DMS53 treated with DMSO at 0.1 percent for 48 hours (cell line): ENCODE data around the gene MYO7A.

Experiments
- DNase-seq: peaks from one replicate; lab custom pipeline; 2025; ENCODE audit not compliant: unreplicated experiment; lab: John Stamatoyannopoulos, UW

Gene MYO7A

DNA sequence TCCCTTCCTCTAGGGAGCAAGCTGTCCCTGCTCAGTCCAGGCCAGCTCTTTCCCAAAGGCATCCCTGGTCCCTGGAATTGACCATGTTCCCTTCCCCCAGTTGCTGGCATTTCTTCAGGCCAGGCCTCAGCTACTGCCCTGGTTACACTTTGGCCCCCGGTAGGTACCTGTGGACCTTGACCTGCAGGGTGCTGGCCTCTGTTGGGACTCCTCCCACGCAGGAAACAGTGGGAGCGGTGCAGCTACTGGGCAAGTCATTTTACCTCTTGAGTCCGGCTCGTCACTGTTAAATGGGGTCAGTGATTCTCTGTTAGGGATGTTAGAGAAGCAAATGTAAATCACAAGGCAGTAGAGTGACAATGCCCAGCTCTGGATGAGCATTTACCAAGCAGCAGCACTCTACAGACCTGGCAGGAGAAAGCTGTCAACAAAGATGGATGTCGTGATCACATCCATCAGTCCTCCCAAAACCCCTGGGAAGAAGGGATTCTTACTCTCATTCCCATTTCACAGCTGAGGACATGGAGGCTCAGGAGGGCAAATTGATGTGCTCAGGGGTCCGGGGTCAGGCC, 16.9 kb downstream of the MYO7A start:
- no peak for DNase-seq

DNA sequence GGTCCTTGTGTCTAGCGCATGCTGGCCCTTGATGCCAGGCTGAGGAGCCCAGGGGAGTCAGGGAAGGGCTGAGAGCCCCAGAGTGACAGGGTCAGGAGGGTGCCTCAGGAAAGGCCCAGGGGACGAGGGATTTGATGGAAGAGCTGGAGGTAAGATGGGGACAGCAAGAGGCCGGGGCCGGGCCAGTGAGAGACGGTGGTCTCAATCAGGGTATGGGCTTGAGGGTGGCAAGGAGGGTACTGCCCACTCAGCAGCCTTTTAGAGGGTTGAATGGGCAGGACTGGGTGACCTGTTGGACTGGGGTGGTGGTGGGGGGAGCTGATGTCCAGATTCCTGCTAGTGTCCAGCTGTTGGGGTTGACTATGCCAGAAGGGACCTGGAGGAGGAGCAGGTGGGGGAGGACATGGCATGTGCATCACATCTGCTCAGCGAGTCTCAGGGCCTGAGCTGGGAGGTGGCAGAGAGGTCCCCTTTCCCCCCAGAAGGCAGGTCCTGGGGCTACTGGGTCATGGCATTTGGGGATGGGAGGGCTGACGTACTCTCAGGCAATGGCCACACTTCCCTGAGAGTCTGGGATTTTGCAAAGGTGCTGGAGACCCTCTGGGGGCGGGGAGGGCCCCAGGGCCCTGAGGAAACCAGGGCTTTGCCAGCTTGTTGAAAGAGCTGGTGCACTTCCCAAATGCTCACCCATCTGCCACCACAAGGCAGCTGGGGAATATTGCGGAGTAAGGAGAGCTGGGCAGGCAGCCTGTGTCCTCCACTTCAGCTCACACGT, 18.4 kb downstream of the MYO7A start:
- DNase-seq, result no peak

DNA sequence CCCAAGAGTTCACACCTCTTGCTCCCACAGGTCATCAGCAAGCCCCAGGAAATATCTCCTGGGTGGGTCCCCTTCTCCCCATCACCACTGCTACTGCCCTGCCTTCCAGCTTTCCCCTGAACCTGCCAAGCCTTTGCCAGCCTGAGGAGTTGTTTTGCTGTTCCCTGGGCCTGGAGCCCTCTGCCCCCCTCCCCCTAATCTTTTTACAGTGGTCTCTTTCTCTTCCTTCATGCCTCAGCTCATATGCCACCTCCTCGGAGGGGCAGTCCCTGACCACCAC, 18.9 kb downstream of the MYO7A start:
- no peak for DNase-seq

DNA sequence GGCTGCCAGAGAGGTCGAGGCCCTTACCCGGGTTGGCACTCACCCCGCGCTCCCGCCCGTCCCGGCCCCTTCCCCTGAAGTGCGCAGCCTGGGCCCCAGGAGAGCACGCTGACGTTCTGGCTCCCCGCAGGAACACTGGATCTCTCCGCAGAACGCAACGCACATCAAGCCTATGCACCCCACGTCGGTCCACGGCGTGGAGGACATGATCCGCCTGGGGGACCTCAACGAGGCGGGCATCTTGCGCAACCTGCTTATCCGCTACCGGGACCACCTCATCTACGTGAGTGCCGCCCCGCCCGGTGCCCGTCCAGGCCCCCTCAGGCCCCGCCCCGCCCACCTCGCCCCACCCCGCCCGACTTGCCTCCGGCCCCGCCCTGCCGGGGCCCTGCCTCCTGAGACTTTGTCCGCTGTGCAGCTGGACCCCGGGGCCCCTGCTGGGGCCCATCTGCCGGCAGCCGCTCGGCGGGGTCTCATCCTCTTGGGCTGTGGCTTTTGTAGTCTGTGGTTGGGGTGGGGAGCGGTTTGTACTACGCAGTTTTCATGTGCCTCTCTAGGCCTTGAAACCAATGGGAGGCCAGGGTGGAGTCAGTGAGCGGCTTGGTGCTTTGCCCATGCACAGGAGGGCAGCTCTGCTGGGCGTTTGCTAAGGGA, 19.7 kb downstream of the MYO7A start:
- DNase-seq, result no peak

DNA sequence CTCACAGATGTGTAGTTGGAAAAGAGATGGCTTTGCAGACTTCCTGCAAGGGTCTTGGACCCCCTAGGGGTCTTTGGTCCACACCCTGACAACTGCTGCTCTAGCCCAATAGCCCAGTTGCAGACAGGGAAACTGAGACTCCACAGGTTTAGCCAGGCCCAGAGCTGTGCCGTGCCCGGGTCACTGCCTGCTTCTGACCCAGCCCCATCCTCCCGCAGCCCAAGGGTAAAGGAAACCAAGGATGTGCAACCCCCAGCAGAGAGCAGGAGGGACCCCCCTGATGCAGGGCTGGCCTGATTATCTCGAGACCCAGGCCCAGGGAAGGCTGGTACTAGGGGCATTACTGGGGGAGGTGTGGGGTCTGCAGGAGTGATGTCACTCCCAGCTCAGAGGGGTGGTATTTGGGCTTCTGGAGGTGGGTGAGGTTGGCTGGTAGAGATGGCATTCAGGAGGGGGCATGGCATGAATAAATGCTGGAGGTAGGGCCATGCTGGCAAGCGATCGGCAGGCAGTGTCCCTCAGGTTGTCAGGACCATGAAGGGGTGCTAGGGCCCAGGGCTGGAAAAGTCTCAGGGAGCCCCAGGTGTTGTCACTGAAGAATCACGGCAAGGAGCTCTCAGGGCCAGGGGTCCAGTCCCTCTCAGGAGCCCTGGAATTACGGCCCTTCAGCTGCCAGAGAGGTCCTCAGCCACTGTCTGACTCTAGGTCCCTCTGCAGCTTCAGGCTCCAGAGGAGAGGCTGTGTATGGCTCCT, 21.1 kb downstream of the MYO7A start:
- no peak for DNase-seq

DNA sequence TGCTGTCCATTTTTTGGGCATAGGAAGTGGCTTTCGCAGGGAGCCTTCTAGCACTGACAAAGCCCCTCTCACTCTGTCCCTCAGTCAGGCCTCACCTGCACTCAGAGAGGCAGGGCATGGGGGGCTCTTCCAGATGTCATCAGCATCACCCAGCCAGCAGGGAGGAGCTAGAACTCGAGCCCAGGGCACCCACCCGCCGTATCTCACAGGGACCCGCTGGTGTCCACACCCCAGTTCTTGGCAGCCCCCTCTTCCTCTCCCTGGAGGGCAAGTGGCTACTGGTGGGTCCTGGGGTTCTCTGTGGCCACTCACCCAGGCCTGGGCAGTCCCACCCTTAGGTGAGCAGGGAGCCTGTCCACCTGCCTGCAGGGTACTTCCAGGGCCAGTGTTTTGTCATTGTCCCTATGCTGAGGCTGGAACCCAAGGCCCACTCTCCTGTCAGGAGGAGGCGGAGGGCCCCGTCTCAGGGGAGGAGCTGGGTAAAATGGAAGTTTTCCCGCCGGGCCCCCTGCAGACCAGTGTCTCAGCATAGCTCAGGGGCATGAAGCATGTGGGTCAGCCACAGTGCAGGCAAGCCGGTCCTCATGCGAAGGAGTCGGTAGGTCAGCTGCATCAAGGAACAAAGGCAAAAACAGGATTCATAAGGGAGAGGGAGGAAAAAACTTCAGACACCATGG, 21.8 kb downstream of the MYO7A start:
- no peak for DNase-seq

DNA sequence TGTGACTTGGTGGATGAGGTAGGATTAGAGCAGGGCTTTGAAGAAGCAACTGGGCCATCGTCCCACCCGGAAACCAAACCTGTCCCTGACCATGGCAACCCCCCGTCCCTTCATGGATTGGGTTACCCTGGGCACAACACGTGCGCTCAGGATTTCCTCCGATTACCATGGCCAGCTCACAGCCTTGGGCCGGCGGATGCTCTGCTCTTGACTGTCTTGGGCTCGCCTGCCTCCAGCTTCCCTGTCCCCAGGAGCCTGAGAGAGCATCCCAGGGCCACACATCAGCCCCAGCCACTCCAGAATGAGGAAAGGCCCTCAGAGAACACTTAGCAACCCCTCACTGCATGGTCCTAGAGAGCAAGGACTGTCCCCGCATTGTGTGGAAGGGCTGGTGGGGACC, 22.8 kb downstream of the MYO7A start:
- DNase-seq, result no peak

DNA sequence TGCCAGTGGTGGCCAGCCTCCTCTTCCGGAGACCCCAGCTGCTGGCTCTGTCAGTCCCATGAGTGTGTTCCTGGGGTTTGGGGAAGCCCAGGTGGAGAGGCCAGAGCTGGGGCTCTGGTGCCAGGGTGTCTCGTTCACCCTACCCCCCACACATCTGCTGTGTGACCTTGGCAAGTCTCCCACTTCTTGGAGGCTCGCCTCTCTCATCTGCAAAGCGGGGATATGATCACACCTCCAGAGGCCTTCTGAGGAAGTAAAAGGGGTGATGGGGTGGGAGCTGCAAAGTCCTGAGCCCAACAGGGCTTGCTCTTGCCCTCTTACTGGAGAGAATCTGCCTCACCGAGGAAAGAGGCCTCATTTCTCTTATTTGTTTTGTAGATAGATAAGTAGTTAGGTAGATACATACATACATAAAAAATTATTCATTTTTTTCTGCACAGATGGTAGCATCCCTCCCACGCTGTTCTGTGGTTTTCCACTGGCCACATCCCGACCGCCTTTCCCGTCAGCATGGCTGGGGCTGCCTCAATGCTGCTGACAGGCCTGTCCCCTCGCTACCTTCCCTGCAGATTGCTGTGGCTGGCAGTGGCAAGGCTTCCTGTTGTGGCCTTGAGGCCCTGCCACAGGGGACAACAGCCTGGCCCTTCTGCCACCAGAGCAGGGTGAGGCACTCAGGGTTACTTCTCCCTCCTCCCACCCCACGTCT, 23.9 kb downstream of the MYO7A start:
- DNase-seq, result no peak

DNA sequence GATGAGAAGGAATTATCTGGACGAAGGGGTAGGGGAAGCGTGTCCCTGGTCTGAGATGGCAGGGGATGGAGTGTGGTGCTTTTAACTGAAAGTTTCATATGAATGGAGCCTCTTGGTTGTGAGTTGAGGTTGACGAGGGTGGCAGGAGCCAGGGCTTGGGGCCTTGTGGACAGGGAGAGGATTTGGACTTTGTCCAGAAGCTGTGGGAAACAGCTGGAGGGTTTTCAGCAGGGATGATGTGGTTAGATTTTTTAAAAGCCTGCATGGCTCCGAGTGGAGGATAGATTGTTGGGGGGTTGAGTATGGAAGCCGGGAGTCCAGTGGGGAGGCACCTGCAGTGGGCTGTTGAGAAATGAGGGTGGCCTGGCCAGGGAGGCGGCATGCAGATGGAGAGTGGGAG, 24.8 kb downstream of the MYO7A start:
- no peak for DNase-seq

DNA sequence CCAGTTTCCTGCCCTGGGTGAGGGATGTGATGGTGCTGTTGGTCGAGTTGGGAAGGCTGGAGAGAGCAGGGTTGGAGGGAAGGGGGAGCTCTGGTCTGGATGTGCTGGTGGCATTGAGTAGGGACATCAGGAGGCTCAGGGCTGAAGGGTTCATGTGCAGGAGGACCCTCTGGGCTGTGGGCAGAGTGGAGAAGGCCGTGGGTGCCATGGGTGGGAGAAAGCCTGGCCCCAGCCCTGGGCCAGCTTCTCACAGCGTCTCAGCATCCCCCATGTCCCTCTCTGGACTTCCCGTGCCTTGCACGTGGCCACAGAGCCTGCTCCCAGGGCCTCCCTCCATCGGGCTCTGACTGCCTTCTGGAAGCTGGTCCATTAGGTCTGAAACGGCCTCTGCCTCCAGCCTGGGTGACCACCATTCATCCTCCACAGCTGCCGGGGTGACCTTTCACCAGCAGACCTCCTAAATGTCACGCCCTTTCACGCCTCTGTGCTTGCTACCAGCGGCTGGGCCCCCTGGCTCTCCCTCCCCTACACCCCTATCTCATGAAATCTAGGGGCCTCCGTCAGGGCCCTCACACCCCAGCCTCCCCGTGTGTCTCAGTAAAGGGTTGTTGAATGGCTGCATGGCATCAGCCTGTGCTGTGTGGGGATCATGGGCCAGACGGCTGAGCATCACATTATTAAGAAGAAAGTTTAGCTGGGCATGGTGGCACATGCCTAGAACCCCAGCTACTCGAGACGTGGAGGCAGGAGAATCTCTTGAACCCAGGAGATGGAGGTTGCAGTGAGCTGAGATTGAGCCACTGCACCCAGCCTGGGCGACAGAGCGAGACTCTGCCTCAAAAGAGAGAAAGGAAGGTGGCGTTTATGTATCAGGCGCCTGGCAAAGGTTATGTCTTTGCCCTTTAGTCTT, 25.5 kb downstream of the MYO7A start:
- DNase-seq, result no peak

DNA sequence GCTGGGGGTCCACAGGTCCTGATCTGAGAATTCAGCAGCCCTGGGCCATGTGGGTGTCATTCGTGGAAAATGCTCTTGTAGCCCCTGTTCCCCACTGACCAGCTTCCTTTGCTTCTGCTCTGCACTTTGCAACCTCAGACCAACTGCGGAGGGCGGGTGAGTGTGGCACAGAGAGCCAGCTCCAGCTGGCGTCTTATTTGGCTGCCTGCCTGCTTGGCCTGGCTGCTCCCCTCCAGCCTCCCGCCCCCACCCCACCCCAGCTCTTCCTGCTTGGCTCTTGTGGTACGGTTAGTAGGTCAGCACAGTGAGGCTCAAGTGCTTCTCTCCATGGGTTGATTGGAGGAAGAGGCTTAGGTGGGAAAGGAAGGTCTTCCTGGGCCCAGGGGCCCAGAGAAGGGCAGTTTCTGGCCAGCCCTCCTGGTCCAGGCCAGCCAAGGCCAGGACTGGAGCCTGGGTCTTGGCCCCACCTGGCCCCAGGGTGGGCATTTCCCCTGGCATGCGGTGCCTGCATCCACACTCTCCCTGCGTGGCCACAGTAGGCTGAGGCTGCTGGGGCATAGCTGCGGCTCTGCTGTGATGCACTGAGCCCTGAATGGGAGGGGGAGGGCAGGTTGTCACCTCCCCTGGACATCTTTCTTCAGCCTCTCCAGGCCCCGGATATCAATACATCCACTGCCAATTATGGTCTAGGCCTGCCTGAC, 26.5 kb downstream of the MYO7A start:
- no peak for DNase-seq

DNA sequence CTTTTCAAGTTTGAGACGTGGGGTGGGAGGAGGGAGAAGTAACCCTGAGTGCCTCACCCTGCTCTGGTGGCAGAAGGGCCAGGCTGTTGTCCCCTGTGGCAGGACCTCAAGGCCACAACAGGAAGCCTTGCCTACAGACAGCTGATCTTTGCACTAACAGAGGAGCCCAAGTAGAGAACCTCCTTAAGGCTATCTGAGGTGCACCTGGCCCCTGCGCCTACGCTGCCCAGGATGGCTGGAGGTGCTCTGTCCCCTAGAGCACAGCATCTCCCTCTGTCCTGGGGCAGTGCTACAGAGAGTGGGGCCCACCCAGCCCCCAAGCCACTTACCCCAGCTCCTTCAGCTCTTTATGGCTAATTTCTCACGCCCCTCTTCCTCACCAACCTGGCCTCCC, 27.0 kb downstream of the MYO7A start:
- DNase-seq, result no peak

DNA sequence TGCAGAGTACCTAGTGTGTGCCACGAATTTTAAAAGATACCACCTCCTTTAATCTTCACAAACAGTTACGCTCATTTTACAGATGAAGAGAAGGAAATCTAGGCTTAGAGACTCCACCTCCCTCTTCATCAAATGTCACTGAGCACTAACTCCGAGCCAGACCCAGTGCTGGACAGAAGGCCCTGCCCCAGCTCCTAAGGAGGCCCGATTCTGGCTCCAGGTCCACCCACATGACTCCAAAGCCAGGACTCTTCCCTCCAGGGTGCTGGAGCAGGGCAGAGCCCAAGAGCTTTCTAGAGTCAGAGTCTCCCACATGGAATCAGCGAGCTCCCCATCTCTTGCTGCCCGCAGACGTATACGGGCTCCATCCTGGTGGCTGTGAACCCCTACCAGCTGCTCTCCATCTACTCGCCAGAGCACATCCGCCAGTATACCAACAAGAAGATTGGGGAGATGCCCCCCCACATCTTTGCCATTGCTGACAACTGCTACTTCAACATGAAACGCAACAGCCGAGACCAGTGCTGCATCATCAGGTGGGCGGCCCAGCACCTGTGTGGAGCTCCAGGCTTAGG, 27.6 kb downstream of the MYO7A start:
- no peak for DNase-seq

DNA sequence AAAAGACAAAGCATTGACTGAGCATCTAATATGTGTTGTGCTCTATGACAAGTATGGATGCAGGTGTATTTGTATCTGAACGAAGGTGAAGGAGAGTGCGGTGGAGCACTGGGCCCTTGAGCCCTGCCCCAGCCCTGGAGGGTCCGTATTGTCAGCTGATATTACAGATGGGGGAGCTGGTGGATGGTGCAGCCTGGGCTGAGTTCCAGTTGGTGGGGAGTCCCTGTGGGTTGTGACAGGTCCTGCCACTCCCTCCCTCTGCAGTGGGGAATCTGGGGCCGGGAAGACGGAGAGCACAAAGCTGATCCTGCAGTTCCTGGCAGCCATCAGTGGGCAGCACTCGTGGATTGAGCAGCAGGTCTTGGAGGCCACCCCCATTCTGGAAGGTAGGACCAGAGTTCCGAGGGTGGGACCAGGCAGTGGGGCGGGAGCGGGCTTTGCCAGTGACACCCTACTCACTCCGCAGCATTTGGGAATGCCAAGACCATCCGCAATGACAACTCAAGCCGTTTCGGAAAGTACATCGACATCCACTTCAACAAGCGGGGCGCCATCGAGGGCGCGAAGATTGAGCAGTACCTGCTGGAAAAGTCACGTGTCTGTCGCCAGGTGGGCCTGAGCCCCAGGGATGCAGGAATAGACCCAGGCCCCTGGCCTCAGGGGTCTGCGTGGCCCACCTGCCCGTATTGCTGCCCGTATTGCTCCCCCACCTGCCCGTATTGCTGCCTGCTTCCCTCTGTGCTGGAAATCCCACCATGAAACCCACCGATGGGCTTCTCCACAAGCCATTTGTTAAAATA, 28.6 kb downstream of the MYO7A start:
- no peak for DNase-seq

DNA sequence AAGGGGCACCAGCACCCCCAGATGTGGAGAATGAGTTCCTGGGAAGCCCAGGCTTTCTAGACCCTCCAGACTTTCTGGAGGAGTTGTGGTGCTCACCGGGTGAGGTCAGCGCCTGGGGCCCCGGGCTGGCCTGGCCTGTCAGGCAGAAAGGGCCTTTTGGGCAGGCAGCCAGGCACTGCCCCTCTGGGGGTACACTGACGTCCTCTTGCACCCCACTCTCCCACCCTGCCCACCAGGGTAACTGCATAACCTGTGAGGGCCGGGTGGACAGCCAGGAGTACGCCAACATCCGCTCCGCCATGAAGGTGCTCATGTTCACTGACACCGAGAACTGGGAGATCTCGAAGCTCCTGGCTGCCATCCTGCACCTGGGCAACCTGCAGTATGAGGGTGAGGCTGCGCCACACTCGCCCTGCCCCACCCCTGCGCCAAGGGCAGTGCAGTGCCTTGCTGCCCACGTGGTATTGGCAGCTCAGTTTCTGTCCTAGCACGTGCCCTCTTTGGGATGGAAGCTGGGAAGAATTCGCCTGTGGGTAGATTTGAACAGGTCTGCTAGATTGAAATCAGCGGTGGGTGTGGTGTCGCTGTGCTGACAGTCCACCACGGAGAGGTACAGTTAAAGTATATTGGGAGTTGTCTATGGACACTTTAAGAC, 30.1 kb downstream of the MYO7A start:
- no peak for DNase-seq

DNA sequence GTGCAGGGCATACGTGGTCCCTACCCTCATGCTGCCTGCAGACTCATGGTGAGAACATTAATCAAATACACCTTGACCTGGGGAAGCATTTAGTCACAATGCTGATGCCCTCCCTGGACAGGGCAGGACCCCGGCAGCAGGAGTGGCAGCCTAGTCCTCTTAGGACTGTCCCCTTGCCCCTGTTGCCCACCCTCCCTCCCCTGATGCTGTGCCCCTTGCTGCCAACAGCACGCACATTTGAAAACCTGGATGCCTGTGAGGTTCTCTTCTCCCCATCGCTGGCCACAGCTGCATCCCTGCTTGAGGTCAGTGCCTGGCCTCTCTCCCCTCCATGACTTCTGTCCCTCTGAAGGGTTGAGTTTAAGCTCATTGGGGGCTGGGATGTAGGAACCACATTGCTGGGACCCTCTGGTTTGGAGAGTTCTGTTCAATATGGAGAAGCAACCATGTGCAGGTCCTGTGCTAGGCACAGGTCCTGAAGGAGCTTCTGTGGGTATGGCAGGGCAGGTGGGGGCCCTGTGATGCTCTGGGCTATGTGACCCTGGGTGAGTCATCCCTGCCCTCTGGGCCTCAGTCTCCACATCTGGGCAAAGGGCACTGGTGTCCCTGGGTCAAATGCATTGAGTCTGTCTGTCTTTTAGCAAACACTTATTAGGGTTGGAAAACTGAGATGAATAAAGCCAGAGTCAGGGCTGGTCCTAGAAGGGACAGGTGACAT, 31.3 kb downstream of the MYO7A start:
- DNase-seq, result no peak

DNA sequence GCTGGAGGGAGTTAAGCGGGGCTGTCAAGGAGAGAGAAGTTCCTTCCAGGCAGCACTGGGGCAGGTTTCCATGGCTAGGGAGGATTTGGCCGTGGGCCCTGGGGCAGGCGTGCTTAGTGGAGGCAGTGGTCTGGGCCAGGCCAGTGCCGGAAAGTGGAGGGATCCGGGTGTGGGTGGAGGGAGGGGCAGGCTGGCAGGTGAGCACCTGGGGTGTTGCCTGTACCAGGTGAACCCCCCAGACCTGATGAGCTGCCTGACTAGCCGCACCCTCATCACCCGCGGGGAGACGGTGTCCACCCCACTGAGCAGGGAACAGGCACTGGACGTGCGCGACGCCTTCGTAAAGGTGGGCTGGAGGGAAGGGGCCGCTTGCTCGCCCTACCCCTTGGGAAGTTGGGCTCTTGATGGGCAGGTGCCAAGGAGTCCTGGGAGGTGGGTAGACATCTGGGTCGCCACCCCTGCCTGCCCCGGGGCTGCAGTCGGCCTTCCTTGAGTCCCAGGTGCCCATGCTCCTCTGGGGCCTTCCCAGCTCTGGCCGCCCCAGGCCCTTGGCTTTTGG, 32.0 kb downstream of the MYO7A start:
- DNase-seq, result no peak
